ENCODE data around the gene TSSC4. TPM values are rescaled to one million over a fixed set of nuclear protein-coding genes. Genes with fewer than 3 reads are reported as not detected.

The TSSC4 gene
- total RNA-seq, 1 donor from 2014 or later, result 80.8 TPM

- Histone ChIP-seq H3K36me3 (ENCODE audit: control insufficient read depth, insufficient read depth, low read length) (peaks cover 5% of the 10 kb centered on the region), H3K27me3 (ENCODE audit: control insufficient read depth, insufficient read depth, low read length) (no peaks in the 10 kb centered on the region), H3K4me3 (ENCODE audit: low read depth, low read length) (no peak overlapping the region)
- FAIRE-seq (no peak), DNase-seq (ENCODE audit: low read depth) (no peak)
- no peak for TF ChIP-seq CTCF (IDR thresholded peaks at IDR 0.05; ENCODE audit: insufficient read depth, low read length, severe bottlenecking)
Observed at GRCh38 chr11:2379466-2380174, 20.9 kb upstream of the TSSC4 start.

- no peak for FAIRE-seq
- no peaks in the 10 kb centered on the region for H3K27me3 ChIP-seq (ENCODE audit: control insufficient read depth, insufficient read depth, low read length)
- H3K36me3 ChIP-seq (ENCODE audit: control insufficient read depth, insufficient read depth, low read length), result peaks cover 8% of the 10 kb centered on the region
- no peak overlapping the region for H3K4me3 ChIP-seq (ENCODE audit: low read depth, low read length)
- TF ChIP-seq CTCF (IDR thresholded peaks at IDR 0.05; ENCODE audit: insufficient read depth, low read length, severe bottlenecking), result no peak
- DNase-seq (ENCODE audit: low read depth), result no peak
Observed at GRCh38 chr11:2380396-2380795, 20.2 kb upstream of the TSSC4 start.

- no peak for DNase-seq (ENCODE audit: low read depth)
Observed at GRCh38 chr11:2380807-2381350, 19.7 kb upstream of the TSSC4 start.

GRCh38 chr11:2381494-2382128 is 18.9 kb upstream of the TSSC4 start:
- H3K27me3 ChIP-seq (ENCODE audit: control insufficient read depth, insufficient read depth, low read length), result no peaks in the 10 kb centered on the region
- DNase-seq (ENCODE audit: low read depth) (no peak), FAIRE-seq (no peak)
- TF ChIP-seq CTCF (IDR thresholded peaks at IDR 0.05; ENCODE audit: insufficient read depth, low read length, severe bottlenecking), result no peak
- H3K4me3 ChIP-seq (ENCODE audit: low read depth, low read length), result no peak overlapping the region
- H3K36me3 ChIP-seq (ENCODE audit: control insufficient read depth, insufficient read depth, low read length), result peaks cover 14% of the 10 kb centered on the region

More at GRCh38 chr11:2380807-2381350, 19.7 kb upstream of the TSSC4 start:
- no peak for TF ChIP-seq CTCF (IDR thresholded peaks at IDR 0.05; ENCODE audit: insufficient read depth, low read length, severe bottlenecking)
- Histone ChIP-seq H3K27me3 (ENCODE audit: control insufficient read depth, insufficient read depth, low read length) (no peaks in the 10 kb centered on the region), H3K4me3 (ENCODE audit: low read depth, low read length) (no peak overlapping the region), H3K36me3 (ENCODE audit: control insufficient read depth, insufficient read depth, low read length) (peaks cover 9% of the 10 kb centered on the region)
- FAIRE-seq, result no peak

- Histone ChIP-seq H3K27me3 (ENCODE audit: control insufficient read depth, insufficient read depth, low read length) (no peaks in the 10 kb centered on the region), H3K36me3 (ENCODE audit: control insufficient read depth, insufficient read depth, low read length) (peaks cover 17% of the 10 kb centered on the region), H3K4me3 (ENCODE audit: low read depth, low read length) (no peak overlapping the region)
- no peak for TF ChIP-seq CTCF (IDR thresholded peaks at IDR 0.05; ENCODE audit: insufficient read depth, low read length, severe bottlenecking)
- DNase-seq (ENCODE audit: low read depth), result no peak
- FAIRE-seq, result no peak
Observed at GRCh38 chr11:2382129-2382517, 18.4 kb upstream of the TSSC4 start.

All from bronchial epithelial cell (primary cell).